HCT116 (cell line): ENCODE measurements around the gene MYH14.

Source experiments
- POLR2AphosphoS5 ChIP-seq: IDR thresholded peaks from 2 replicates; pipeline ENCODE4 v1.6.1; 2011; ENCODE audit warnings: mild to moderate bottlenecking, low read depth, low read length, moderate library complexity
- YY1 ChIP-seq: IDR thresholded peaks from 2 replicates; pipeline ENCODE4 v1.6.1; 2011; ENCODE audit warnings: low read length, low read depth, moderate library complexity, mild to moderate bottlenecking; ENCODE audit not compliant: insufficient replicate concordance; ENCODE audit errors: extremely low read depth
- TF ChIP-seq, protein P1 (sequence below), 3 experiments: fragments of 200-600 bp in 1 of 3; sonication (generic) in 1 of 3; IDR thresholded peaks in 2 of 3; conservative IDR thresholded peaks in 1 of 3; 2 replicates each; pipeline ENCODE4 v1.5.1; 2012 to 2017; ENCODE audit warnings: low read depth in 2 of 3, low read length in 2 of 3, antibody characterized with exemption in 1 of 3, borderline replicate concordance in 1 of 3, control low read depth in 1 of 3, mild to moderate bottlenecking in 1 of 3, mixed read lengths in 1 of 3, mixed run types in 1 of 3, moderate library complexity in 1 of 3; ENCODE audit not compliant: insufficient read depth in 1 of 3
- TF ChIP-seq, protein P2 (sequence below): IDR thresholded peaks from 2 replicates; pipeline ENCODE4 v1.6.1; 2012

- TF ChIP-seq, protein P1, sequence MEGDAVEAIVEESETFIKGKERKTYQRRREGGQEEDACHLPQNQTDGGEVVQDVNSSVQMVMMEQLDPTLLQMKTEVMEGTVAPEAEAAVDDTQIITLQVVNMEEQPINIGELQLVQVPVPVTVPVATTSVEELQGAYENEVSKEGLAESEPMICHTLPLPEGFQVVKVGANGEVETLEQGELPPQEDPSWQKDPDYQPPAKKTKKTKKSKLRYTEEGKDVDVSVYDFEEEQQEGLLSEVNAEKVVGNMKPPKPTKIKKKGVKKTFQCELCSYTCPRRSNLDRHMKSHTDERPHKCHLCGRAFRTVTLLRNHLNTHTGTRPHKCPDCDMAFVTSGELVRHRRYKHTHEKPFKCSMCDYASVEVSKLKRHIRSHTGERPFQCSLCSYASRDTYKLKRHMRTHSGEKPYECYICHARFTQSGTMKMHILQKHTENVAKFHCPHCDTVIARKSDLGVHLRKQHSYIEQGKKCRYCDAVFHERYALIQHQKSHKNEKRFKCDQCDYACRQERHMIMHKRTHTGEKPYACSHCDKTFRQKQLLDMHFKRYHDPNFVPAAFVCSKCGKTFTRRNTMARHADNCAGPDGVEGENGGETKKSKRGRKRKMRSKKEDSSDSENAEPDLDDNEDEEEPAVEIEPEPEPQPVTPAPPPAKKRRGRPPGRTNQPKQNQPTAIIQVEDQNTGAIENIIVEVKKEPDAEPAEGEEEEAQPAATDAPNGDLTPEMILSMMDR (IDR thresholded peaks at IDR 0.05 in 2 of 3, conservative IDR thresholded peaks at IDR 0.05 in 1 of 3; ENCODE audit: borderline replicate concordance in 1 of 3, insufficient read depth in 1 of 3, low read depth in 2 of 3, low read length in 2 of 3) = no peak
- TF ChIP-seq YY1 (no peak), POLR2AphosphoS5 (no peak)
- TF ChIP-seq, protein P2, sequence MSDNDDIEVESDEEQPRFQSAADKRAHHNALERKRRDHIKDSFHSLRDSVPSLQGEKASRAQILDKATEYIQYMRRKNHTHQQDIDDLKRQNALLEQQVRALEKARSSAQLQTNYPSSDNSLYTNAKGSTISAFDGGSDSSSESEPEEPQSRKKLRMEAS = no peak
Observed at GRCh38 chr19:50276370-50277063, 73.1 kb downstream of the MYH14 start.
